GM18526 (cell line): Measurements from ENCODE around the gene TMCC1.

Source experiments
- POLR2A ChIP-seq: IDR thresholded peaks from 3 replicates; pipeline ENCODE4 v1.6.1; 2011; ENCODE audit not compliant: insufficient read length; ENCODE audit errors: extremely low read depth

TMCC1 gene

GRCh38 chr3:129612534-129613366 lies 280.8 kb downstream of the TMCC1 start:
- no peak for TF ChIP-seq POLR2A

- no peak for TF ChIP-seq POLR2A
Observed at GRCh38 chr3:129611812-129612533, 281.5 kb downstream of the TMCC1 start.

- no peak for TF ChIP-seq POLR2A
Observed at GRCh38 chr3:129611446-129611800, 282.1 kb downstream of the TMCC1 start.

- no peak for TF ChIP-seq POLR2A
Observed at GRCh38 chr3:129610276-129610675, 283.2 kb downstream of the TMCC1 start.

- TF ChIP-seq POLR2A: no peak
Observed at GRCh38 chr3:129609591-129610182, 283.8 kb downstream of the TMCC1 start.

- no peak for TF ChIP-seq POLR2A
Observed at GRCh38 chr3:129608936-129609590, 284.4 kb downstream of the TMCC1 start.

- no peak for TF ChIP-seq POLR2A
Observed at GRCh38 chr3:129608087-129608935, 285.2 kb downstream of the TMCC1 start.

GRCh38 chr3:129607391-129608068 lies 286.0 kb downstream of the TMCC1 start:
- no peak for TF ChIP-seq POLR2A

GRCh38 chr3:129606636-129607390 lies 286.7 kb downstream of the TMCC1 start, which contains the start of gene PLXND1:
Gene PLXND1, minus strand, starts transcription at chr3:129606676. Its CDS starts 37 bp downstream, at chr3:129606639.
- TF ChIP-seq POLR2A: no peak

- TF ChIP-seq POLR2A: no peak
Observed at GRCh38 chr3:129605922-129606635, 287.4 kb downstream of the TMCC1 start.

GRCh38 chr3:129605203-129605921 lies 288.1 kb downstream of the TMCC1 start:
- no peak for TF ChIP-seq POLR2A

- no peak for TF ChIP-seq POLR2A
Observed at GRCh38 chr3:129604767-129605166, 288.7 kb downstream of the TMCC1 start.
